NCI-H2227 (cell line): ENCODE measurements around the gene ICAM2.
"Not testable (repeated sequence)": the region's sequence is repeated elsewhere in the genome, so short reads cannot be mapped to it uniquely, and the experiment has no call there.

ENCODE experiments used
- DNase-seq: peaks from one replicate; lab custom pipeline; 2025; ENCODE audit not compliant: unreplicated experiment; lab: John Stamatoyannopoulos, UW

ICAM2 gene

GRCh38 chr17:63998050-63998720 is 22.2 kb downstream of the ICAM2 start, which contains the start of gene PRR29:
Gene PRR29, plus strand, starts transcription at chr17:63998351. Its CDS starts 14 bp downstream, at chr17:63998365.
- DNase-seq = peak; percentile 94

GRCh38 chr17:63997341-63998048 is 22.9 kb downstream of the ICAM2 start:
- DNase-seq = no peak

- DNase-seq = no peak
Measured at GRCh38 chr17:63996430-63997182, 23.8 kb downstream of the ICAM2 start.

DNA sequence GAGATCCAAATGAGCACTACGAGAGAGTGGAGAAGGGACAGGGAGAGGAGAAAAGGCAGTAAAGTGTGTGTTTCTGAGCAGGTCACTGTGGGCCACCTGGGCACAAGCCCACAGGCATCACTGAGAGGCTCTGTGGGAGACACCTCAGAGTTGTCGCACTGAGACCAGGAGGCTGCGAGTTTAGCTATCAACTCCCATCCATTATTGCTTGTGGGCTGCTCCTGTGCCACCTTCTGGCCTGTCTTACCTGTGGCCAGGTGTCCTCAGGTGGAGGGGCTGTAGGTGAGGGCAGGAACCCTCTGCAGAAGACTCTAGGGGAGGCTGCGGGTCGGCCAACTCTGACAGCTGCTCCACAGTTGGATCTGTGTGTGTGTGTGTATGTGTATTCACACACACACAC is 24.8 kb downstream of the ICAM2 start:
- DNase-seq = no peak

GRCh38 chr17:63993368-63993985 is 27.0 kb downstream of the ICAM2 start:
- no peak for DNase-seq

DNA sequence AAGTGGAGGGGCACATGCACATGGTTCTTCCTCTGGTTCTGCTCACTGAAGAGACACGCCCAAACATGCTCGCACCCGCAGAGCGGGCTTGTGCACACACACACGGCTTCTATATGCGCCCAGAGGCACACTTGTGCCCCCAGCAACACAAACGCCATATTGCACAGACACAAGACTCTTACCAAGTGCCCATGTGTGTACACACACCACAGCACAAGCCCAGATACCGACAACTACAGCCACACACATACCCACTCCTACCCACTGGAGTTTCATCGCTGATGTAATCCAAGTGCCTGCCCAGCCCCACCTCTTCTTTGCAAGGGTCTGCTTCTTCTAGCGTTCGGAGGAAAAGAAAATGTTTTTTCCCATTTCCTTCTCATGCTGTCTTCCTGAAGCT is 28.8 kb downstream of the ICAM2 start:
- DNase-seq = no peak

GRCh38 chr17:63989622-63990345 is 30.6 kb downstream of the ICAM2 start:
- no peak for DNase-seq

DNA sequence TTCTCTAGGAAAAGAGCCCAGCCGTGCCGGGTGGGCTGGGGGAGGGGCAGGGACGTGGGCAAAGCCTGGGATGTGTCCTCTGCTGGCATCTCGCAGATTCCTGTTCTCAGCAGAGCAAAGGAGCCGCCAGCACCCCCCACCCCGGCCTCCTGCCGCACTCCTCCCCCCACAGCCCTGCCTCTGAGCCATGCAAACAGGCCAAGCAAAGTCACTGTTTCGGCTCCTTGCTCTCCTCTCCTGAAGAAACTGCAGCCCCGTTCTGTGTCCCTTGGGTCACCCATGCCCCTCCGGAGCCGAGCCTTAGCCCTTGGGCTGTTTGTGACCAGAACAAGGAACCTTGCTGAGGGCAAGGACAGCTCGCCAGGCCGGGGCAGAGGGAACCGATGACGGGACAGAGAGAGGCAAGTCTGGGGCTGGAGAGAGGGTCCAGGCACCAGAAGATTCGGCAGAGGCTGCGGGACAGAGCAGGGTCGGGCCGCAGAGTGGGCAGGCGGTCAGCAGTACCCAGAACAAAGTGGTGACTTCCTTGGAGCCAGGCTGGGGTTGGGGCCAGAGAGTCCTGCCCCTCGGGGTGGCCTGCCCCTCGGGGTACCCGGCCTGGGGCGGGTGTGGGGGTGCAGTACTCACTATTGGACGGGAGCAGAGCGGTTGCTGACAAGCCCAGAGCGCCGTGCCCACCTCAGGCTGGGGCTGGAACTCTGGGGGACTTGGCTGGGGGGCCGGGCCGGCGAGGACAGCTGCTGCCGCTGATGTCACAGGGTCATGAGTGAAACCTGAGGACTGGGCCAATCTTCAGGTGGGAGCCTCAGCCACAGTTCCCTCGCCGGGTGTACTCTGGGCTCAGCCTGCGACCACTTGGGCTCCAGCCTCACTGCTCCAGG is 31.5 kb downstream of the ICAM2 start:
- peak; percentile 44 for DNase-seq

DNA sequence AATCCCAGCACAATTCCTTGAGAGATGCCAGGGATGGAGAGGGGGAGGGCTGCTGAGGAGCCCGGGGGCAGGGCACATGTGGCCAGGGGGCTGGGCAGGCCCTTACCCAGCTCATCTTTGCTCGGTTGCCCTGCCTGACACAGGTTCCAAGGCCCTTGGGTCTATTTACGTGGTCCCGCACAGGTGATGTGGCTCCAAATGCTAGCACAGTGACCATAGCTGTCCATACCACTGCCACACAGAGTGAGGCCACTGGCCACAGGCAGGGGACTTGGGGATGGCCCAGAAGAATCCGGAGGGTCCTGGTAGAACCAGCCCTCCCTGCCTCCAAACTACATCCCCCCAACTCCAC is 32.3 kb downstream of the ICAM2 start:
- DNase-seq = no peak

- DNase-seq = no peak
Measured at GRCh38 chr17:63987221-63988126, 33.0 kb downstream of the ICAM2 start.

- DNase-seq = no peak
Measured at GRCh38 chr17:63986821-63987220, 33.6 kb downstream of the ICAM2 start.

DNA sequence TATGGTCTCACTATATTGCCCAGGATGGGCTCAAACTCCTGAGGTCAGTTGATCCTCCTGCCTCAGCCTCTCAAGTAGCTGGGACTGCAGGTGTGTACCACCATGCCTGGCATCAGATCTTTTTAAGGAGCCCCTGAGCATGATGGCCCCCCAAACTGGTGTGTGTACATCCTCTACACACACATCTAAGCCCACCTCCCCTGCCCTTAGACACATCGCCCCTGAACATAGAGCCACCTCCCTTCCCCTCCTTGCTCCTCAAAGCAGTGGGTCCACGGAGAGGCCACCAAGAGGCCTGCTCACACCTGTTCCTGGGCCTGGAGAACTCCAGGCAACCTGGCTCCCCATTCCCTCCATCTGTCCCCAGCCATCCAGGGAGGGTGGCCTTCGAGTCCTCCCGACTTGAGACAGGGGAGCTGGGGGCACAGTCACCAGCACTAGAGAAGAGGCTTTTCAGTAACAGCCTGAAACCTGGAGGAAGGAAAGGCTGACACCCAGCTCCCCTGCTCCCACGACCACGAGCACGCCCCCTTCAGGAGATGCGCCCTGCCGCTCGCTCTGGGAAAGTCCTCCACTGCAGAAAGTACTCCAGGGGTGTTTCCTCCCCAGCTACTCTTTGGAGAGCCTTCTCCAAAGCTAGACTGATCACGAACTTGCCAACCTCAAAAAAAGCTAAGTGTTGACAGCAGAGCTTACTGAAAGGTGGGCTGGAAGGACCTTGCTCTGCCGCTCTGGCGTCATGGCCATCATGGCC is 34.9 kb downstream of the ICAM2 start:
- DNase-seq = no peak

DNA sequence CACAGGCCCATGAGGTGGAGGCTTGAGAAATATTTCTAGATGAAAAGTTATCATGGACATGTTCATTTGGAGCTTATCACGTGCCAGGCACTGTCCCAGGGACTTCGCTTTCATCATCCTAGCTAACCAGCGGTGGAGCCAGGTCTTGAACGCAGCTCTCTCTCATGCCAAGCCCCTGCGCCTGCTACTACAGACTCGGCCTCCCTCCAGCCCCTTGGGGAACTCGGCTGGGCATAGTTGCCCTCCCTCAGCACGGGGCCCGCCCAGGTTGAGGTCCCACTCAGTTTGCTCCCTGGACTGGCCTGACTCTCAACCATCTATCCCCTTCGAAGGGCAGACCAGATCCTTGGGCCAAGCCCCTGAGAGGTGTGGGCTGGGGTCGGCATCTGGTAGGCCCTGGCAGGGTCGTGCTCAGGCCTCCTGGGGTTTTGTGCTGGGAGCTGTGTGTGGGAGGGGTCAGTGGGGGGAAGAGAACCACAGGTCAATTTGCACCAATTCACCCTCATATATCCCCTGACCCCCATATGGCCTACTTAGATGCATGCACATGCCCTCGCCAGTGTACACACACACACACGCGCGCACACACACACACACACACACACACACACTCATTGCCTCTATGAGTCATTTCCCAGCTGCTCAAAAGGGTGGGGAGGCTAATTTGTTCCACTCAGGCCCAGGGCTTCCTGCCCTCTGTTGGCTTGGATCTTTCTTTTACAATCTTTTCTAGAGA is 35.6 kb downstream of the ICAM2 start:
- DNase-seq = no peak

- no peak for DNase-seq
Measured at GRCh38 chr17:63984236-63984635, 36.2 kb downstream of the ICAM2 start.

DNA sequence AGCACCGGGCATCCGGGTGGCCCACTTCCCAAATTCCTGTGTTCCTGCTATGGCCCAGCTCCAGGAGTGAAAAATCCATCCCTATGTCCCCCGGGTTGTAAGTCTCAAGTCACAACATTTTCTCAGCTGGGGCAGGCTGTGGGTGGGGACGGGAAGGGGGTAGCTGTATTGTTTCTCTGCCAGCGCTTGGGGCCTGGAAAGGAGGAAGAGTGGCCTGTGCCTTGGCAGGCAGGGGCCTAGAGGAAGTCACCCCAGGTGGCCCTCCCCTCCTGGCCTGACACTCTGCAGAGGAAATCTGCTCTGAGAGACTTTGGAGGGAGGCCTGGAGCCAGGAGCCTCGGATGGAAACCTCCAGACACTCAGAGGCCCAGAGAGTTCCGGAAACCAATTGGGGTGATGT is 37.1 kb downstream of the ICAM2 start:
- no peak for DNase-seq

- not testable (repeated sequence) for DNase-seq
Measured at GRCh38 chr17:63982641-63983040, 37.8 kb downstream of the ICAM2 start.
